Activated effector memory CD4-positive, alpha-beta T cell treated with anti-CD3 and anti-CD28 coated beads, Interleukin-2, amount 50 U/mL, for 16 hours (primary cell): ENCODE results near the gene SOX6.

Experiments used
- DNase-seq: peaks from one replicate; pipeline ENCODE4 v3.0.0-alpha.2; 2020

The SOX6 gene

GRCh38 chr11:16136792-16137390 lies 219.5 kb downstream of the SOX6 start:
- no peak for DNase-seq

DNA sequence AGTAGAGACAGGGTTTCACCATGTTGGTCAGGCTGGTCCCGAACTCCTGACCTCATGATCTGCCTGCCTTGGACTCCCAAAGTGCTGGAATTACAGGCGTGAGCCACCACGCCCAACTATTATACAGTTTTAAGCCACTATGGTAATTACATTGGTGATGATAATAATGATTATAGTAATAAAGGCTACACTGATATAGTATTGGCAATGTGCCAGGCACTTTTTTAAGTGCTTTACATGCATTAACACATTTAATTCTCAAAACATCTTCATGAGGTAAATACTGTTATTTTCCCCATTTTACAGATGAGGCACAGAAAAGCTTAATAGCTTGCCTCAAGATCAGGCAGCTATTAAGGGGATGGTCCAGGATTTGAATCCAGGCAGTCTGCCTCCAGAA lies 222.5 kb downstream of the SOX6 start:
- DNase-seq = no peak

GRCh38 chr11:16127732-16128131 lies 228.6 kb downstream of the SOX6 start:
- DNase-seq = no peak

GRCh38 chr11:16126362-16126761 lies 230.0 kb downstream of the SOX6 start:
- no peak for DNase-seq

DNA sequence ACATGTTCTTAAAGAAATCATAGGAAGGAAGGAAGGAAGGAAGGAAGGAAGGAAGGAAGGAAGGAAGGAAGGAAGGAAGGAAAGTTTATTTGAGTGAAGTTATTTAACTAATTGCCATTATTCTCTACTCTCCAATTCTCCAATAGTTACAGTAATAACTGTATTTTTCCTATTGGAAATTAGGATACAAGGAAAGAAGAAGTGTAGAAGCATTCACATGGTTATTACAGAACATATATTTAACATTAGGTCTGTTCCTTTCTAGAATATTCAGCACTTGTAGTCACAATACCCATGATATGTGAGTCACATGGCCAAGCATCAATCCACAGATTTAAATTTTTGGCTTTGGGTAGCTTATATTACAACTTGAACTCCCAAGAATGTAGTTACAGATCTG lies 230.6 kb downstream of the SOX6 start:
- no peak for DNase-seq

DNA sequence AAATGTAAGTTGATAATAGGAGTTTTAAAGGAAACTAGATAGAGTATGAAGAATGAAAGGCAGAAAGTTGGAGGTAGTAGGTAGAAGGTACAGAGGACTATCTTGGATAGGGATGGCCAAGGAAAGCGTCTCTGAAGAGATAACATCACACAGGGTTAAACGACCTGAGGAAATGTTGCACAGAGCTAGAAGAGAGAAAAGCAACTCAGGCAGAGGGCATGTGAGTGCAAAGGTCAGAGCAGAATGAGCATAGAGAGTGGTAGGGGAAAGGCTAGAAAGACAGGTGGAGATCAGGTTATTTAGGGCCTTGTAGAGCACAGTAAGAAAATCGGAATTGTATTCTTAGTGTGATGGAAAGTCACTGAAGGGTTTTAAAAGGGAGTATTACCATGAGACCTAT lies 232.0 kb downstream of the SOX6 start:
- no peak for DNase-seq

DNA sequence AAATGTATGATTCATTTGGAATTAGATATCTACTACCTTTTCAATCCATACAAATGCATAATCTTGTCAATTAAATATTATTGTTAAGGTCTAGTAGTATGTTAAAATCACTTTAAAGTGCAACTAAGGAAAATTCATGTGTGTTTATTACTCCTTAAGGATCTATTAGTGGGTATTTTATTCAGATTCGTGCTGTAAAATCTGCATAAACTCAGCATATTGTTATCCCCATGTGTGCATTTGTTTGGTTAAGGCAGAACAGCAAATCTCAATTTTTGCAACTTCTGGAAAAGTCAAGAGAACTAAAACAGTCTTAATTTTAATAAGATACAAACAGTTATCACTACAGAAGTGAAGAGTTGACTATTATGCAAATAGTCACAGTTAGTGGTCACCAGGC lies 234.5 kb downstream of the SOX6 start:
- DNase-seq = no peak

- no peak for DNase-seq
Observed at GRCh38 chr11:16120008-16120407, 236.3 kb downstream of the SOX6 start.

GRCh38 chr11:16117989-16118756 lies 238.2 kb downstream of the SOX6 start:
- no peak for DNase-seq

DNA sequence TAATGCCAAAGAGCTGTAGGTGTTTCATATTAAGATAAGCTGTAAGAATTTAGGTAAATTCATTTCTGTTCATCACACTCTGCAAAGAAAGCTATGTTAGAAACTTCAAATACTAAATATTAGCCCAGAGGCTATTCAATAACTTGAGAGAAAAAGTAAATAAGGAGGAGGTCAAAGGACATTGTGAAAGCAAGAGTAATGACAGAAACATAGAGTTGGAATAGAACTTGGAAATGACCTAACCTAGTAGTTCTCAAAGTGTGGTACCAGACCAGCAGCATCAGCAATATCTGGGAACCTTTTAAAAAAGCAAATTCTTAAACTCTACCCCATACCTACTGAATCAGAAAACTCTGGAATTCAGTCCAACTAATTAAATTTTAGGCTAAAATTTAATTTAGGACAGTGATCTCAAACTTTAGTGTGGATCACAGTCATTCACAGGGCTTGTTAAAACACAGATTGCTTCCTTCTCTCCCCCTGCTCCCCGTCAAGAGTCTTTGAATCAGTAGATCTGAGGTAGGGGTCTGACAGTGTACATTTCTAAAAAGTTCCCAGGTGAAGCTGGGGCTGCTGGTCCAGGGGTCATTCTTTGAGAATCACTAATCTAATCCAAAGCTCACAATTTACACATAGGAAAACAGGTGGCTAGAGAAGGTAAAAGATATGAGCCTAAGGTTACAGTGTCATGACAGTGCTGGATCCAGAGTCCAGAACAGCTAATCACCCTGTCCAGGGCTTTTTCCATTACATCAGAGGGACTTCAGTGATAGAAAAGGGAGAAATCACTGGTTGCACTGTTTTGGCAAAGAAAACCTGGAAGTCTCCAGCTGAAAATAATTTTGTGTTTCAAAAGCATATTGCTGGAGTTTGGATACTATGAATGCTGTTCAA lies 241.1 kb downstream of the SOX6 start:
- DNase-seq = no peak

- DNase-seq = no peak
Observed at GRCh38 chr11:16114431-16114830, 241.9 kb downstream of the SOX6 start.

DNA sequence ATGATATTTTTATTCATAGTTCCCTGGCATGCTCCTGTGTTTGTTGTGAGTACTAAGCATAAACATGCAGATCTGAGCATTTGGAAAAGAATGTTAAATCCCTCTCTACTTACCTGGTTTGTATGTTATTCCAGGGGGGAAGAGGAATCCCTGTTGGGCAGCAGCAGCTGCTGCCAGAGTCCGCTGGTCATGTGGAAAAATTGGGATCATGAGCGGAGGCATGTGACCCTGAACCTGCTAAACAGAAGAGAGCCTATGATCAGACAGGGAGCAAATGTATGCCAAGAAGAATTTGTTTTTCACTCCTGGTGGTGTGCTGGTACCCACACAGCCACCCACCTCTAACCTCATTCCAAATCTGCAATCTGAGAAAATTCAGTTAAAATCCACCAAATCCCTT lies 244.7 kb downstream of the SOX6 start:
- DNase-seq = no peak

DNA sequence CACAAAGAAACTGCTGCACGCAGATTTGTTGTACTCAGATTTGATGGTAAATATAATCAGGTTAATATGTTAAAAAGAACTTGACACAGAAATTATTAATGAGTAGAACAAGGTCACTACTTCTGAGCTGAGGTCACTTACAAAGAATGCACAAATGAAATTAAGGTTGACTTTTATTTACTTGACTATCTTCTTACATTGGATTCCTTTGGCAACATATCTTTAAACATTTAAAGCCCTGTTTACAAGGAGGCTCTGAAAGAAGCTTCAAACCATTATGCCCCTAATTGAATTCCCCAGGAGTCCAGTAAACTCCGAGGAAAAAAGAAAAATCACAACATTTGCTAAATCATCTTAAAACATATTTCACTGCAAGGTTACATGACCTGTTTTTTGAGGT lies 245.5 kb downstream of the SOX6 start:
- no peak for DNase-seq

DNA sequence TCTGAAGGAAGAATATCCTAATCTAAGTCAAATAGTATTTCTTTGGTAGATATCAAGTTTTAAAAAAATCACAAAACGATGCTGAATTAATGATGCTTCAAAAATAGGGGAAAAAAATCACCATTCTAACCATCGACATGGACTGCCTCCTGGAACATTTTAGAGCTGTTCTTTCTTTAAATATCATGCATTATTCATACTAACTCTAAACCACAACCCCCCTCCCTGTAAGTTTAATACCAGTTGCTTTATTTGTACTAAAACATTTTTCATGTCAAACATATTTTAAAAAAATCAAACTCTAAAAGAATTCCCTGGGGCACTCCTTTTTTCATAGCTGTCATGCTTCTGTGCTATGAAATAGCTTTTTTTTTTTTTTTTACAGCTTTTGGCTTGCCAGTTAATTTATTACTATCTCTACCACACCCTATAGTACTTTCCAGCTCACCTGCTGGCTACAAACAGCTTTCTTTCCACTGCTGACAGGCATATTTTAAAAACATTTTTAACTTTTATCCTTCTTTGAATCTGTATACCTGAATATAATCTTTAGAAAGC lies 256.9 kb downstream of the SOX6 start:
- no peak for DNase-seq

GRCh38 chr11:16098526-16099205 lies 257.7 kb downstream of the SOX6 start:
- no peak for DNase-seq

DNA sequence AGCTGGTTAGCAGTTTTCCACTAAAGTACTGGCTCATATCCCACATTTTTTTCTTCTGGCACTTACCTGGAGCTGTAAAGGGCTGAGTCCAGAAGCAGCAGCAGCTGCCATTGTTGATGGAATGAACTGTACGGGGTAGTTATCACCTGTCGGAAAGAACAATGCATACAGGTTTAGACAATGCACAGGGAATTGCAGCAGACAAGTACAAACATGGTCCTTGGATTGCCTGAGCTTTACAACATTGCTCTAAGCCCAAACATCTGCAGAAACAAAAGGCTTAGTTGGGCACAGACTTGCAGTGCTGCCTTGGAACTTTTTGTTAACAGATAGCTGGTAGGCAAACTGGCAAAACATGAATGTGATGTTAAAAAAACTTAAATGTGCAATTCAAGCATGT lies 258.8 kb downstream of the SOX6 start:
- no peak for DNase-seq

- DNase-seq = no peak
Observed at GRCh38 chr11:16096336-16096735, 260.0 kb downstream of the SOX6 start.

- DNase-seq = no peak
Observed at GRCh38 chr11:16095756-16096155, 260.6 kb downstream of the SOX6 start.

GRCh38 chr11:16093889-16094653 lies 262.3 kb downstream of the SOX6 start:
- DNase-seq = no peak

DNA sequence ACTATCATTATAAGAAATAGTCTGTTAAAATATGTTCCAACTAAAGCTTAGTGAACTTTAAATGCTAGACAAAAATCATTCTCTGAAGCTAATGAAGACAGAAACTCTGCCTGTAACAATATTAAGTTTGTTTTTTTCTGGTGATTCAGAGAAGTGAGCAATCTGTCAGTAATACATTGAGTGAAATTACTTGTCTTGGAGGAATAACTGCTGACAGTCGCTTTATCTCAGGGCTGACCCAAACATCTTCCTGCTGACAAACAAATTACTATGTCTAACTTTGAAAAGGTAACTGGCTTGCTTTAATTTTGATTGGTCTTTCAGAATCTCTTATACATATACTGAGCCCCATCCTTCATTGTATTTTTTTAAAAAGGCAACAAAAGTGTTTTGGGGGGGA lies 264.5 kb downstream of the SOX6 start:
- no peak for DNase-seq

- no peak for DNase-seq
Observed at GRCh38 chr11:16089481-16089880, 266.9 kb downstream of the SOX6 start.

- DNase-seq = no peak
Observed at GRCh38 chr11:16088774-16089173, 267.6 kb downstream of the SOX6 start.
